ENCODE data around the gene SETBP1. TPM values are rescaled to one million over a fixed set of nuclear protein-coding genes. Genes with fewer than 3 reads are reported as not detected.

SETBP1 gene
- total RNA-seq, 1 donor = 2.6 TPM

GRCh38 chr18:44945888-44946401 lies 265.3 kb downstream of the SETBP1 start:
- no peak for DNase-seq (ENCODE audit: low read depth)
- no peak overlapping the region for H3K4me3 ChIP-seq (ENCODE audit: low read depth, low read length)
- TF ChIP-seq CTCF (IDR thresholded peaks at IDR 0.05; ENCODE audit: insufficient read depth, low read depth, low read length) = no peak

GRCh38 chr18:44946529-44947113 lies 265.9 kb downstream of the SETBP1 start:
- H3K4me3 ChIP-seq (ENCODE audit: low read depth, low read length) = no peak overlapping the region
- no peak for DNase-seq (ENCODE audit: low read depth)
- no peak for TF ChIP-seq CTCF (IDR thresholded peaks at IDR 0.05; ENCODE audit: insufficient read depth, low read depth, low read length)

- H3K4me3 ChIP-seq (ENCODE audit: low read depth, low read length) = no peak overlapping the region
- DNase-seq (ENCODE audit: low read depth) = no peak
- TF ChIP-seq CTCF (IDR thresholded peaks at IDR 0.05; ENCODE audit: insufficient read depth, low read depth, low read length) = no peak
Observed at GRCh38 chr18:44949967-44950366, 269.3 kb downstream of the SETBP1 start.

GRCh38 chr18:44950685-44951195 lies 270.1 kb downstream of the SETBP1 start:
- DNase-seq (ENCODE audit: low read depth) = no peak
- TF ChIP-seq CTCF (IDR thresholded peaks at IDR 0.05; ENCODE audit: insufficient read depth, low read depth, low read length) = no peak
- H3K4me3 ChIP-seq (ENCODE audit: low read depth, low read length) = no peak overlapping the region

GRCh38 chr18:44951748-44952147 lies 271.1 kb downstream of the SETBP1 start:
- TF ChIP-seq CTCF (IDR thresholded peaks at IDR 0.05; ENCODE audit: insufficient read depth, low read depth, low read length) = no peak

GRCh38 chr18:44954257-44954656 lies 273.6 kb downstream of the SETBP1 start:
- no peak for DNase-seq (ENCODE audit: low read depth)
- no peak for TF ChIP-seq CTCF (IDR thresholded peaks at IDR 0.05; ENCODE audit: insufficient read depth, low read depth, low read length)
- H3K4me3 ChIP-seq (ENCODE audit: low read depth, low read length) = no peak overlapping the region

More at GRCh38 chr18:44951748-44952147, 271.1 kb downstream of the SETBP1 start:
- no peak overlapping the region for H3K4me3 ChIP-seq (ENCODE audit: low read depth, low read length)
- DNase-seq (ENCODE audit: low read depth) = no peak

- no peak for DNase-seq (ENCODE audit: low read depth)
- no peak for TF ChIP-seq CTCF (IDR thresholded peaks at IDR 0.05; ENCODE audit: insufficient read depth, low read depth, low read length)
- no peak overlapping the region for H3K4me3 ChIP-seq (ENCODE audit: low read depth, low read length)
Observed at GRCh38 chr18:44955825-44956224, 275.1 kb downstream of the SETBP1 start.
